DMS 273 (cell line): ENCODE data around the gene IFT122.

Experiments used
- DNase-seq: peaks from one replicate; lab custom pipeline; 2025; ENCODE audit not compliant: unreplicated experiment; lab: John Stamatoyannopoulos, UW

Gene IFT122

DNA sequence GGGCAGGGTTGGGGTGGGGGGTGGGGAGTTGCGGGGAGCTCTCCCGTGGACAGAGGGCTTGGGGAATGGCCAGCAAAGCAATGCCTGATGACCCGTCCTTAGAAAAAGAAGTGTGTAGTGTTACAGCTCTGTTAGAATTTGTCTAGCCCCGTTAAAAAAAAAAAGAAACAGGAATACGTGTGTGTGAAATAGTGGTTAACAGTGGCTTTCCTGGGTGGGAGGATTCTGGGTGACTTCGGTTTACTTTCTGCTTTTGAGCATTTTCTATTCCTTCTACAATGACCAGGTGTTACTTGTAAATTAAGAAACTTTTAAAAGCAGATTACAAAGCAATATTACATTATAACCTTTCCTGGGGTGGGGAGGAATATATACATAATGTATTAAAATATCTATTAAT is 127.9 kb downstream of the IFT122 start:
- no peak for DNase-seq

DNA sequence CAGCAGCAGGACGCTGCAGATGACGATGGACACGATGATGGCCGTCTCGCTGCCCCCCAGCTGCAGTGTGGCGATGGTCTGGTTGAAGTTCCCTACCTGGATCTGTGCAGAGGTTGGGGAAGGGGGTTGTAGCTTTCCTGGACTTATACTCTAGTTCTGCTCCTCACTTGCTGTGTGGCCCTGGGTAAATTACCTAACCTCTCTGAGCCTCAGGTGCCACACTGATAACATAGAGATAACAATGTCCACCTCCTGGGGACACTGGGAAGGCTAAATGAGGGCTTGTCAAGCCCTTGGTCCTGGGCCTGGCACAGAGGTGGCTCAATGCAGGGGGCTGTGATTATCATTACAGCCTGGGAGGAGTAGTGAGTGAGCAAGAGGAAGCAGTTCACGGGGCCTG is 129.8 kb downstream of the IFT122 start:
- no peak for DNase-seq
